ENCODE results near the gene STPG1.
A peak's percentile ranks its signal among the peaks of the same experiment; 100 is the strongest.

The STPG1 gene

DNA sequence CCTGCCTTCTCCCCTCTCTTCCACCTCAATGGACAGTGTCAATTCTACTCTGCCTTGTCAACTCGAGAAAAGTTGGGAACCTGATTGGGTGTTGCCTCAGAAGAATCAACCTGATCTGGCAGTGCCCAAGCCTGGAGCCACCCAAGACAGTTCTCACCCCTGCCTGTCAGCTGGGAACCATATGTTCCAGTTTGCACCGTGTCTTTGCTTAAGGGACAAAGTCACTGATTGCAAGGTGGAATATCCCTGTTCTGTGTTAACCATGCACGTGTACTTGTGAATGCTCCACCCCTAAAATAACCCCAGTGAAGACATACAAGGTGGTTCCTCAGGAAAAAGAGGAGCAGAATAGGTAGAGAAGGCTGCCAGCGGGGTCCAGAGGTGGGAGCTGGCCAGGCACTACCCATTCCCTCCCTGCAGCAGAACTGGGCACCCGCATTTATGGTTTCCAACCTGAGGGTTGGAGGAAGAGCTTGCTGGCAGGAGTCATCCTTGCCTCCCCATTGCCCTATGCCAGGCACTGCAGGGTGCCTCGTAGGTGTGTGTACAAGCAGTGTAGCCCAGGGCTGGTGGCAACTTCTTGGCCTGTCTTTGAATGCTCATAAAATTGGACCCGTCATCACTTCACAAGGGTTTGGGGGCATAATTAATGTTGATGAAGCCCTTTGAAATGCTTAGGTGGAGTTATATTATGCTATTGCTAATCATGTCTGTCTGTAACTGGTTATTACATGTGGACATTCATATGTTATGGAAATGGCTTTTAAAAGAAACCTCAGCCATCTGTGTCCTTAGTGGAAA, 13.4 kb upstream of the STPG1 start:
- no peak for DNase-seq (ENCODE audit: low spot score)

DNA sequence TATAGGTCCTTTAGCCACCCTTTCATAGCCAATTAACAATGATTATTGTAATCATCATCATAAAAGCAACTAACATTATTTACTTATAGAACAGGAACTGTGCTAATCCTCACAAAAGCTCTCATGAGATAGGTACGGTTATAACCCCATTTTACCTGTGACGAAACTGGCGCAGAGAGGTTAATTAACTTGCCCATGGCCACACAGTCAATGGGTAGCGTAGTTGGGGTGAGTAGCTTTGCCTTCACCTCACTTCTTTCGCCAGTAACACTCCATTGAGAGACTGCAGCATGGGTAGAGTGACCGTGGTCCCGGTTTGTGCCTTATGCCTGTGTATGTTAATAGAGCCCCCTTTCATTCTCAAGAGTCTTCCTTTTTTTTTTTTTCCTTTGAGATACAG, 12.3 kb upstream of the STPG1 start:
- no peak for DNase-seq (ENCODE audit: low spot score)

DNA sequence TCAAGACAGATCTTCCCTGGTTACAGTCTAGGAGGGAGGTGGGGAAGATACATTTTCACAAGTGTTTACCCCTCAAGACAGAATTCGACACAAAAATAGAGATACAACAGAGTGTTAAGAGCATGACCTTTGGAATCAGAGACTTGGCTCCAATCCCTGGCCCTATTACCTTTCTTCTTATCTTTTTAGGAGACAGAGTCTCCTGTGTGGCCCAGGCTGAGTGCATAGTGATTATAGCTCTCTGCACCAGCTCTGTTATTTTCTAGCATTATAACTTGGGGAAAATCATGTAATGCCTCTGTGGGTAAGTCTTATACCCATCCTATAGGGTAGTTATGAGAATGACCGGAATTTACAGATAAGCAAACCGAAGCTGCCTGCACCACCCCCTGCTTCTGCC, 11.9 kb upstream of the STPG1 start:
- DNase-seq (ENCODE audit: low spot score), result no peak

GRCh38 chr1:24424990-24425389, 11.4 kb upstream of the STPG1 start:
- DNase-seq (ENCODE audit: low spot score), result no peak

GRCh38 chr1:24424207-24424606, 10.6 kb upstream of the STPG1 start:
- DNase-seq (ENCODE audit: low spot score), result no peak

DNA sequence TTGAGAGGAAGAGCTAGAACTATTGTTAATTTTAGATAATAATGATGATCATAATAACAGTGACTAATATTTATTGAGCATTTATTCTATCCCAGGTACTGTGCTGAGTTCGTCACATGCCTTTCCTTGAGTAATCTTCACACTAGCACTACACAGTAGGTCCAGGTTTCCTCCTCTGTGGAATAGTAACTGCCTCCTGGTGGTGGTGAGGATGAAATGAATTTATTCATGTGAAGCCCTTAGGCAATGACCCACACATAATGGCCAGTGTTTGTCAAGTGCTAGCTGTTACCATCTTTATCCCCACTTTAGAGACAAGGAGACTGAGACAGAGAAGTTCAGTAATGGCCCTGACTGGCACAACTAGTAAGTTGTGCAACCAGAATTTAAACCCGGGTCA, 7.9 kb upstream of the STPG1 start:
- no peak for DNase-seq (ENCODE audit: low spot score)

GRCh38 chr1:24420547-24420946, 7.0 kb upstream of the STPG1 start:
- no peak for DNase-seq (ENCODE audit: low spot score)

GRCh38 chr1:24418898-24419628, 5.5 kb upstream of the STPG1 start:
- DNase-seq (ENCODE audit: low spot score), result no peak

DNA sequence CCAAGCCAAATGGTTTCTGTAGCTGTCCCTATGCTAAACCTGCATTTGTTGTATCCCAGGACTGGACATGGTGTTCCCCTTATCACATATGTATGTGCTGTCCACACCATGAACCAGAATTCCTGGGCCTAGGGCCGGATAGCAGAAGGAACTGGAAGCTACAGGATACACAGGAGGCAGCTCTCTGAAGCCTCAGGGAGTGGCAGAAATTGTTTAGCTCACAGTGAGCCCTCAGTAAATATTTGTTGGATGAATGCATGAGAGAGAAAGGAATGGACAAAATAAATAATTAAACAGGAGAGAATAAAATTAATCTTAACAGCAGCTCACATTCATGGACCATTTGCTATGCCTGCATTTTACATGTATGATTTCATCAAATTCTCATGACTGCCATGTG, 4.1 kb upstream of the STPG1 start:
- no peak for DNase-seq (ENCODE audit: low spot score)

DNA sequence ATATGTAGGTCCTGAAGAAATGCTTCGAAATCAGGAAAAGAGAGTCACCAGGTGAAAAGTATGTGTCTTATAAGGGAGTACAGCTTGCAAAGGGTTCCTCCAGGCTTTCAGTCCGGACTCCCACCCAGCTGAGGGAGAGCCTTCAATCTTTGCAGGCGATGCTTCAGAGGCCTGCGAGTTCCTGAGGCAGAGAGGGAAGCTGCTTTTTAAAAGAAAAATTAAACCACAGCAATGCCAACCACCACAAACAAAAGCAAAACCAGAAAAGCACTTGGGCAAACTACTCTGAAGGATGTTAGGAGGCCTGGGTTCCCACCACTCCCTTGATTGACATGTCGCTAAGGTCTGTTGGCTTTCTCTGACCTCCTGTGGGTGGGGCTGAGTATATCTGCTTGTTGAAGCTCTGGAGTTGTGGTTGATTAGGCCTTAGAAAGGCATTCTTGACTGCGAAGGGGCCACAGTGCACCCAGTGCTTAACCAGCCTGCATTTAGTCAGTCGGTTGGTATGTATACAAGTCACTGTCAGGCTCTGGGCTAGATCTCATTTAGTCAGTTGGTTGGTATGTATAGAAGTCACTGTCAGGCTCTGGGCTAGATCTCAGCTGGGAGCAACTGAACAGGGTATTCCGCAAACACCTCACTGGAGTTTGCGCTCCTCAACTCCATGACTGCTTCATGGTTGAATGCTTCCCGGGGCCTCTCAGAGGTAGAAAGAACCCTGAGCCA, 3.2 kb upstream of the STPG1 start:
- DNase-seq (ENCODE audit: low spot score), result peak; percentile 63

DNA sequence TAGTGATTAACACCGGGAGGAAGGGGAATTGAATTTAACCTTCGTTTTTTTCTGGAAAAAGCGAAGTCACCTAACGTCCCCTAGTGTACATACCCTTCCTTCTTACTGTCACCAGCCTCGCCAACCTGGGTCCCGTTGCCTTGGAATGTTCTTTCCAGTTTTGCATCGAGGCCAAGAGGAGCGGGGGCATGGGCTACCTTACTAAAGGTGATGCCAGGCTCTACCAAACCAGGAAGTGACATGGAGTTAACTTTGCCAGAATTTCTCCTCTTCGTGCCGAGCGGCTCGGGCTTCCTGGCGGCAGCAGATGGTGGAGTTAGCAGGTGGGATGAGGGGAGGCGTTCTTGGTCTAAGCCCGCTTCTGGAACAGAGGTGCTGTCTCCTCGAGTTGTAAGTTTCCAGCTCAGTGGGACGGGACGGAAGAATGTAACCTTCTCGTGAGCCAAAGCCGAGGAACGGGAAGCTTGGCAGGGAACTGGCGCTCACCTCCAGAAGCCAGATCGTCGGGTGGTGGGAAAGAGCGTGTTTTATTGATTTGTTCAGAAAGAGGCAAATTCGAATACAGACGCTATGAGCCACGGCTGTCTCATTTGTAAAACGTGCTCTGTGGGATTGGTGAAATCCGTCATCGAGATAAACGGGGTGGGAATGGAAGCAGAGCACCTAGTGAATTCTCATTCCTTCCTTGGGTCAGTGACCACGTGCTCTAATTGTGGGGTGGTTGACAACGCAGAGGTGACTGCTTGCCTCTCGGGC, 2.5 kb upstream of the STPG1 start:
- peak; percentile 26 for DNase-seq (ENCODE audit: low spot score)

- DNase-seq (ENCODE audit: low spot score), result peak; percentile 99
These were observed 1.8 kb upstream of the STPG1 start, which contains the start of gene NIPAL3 for GRCh38 chr1:24415334-24415909. NIPAL3 (plus strand) TSS chr1:24415802; CDS start chr1:24419548, 3,746 bp downstream.

- no peak for DNase-seq (ENCODE audit: low spot score)
These were observed 1.3 kb upstream of the STPG1 start for GRCh38 chr1:24414775-24415333.

- no peak for DNase-seq (ENCODE audit: low spot score)
These were observed 1.2 kb downstream of the STPG1 start for GRCh38 chr1:24412408-24412807.

DNA sequence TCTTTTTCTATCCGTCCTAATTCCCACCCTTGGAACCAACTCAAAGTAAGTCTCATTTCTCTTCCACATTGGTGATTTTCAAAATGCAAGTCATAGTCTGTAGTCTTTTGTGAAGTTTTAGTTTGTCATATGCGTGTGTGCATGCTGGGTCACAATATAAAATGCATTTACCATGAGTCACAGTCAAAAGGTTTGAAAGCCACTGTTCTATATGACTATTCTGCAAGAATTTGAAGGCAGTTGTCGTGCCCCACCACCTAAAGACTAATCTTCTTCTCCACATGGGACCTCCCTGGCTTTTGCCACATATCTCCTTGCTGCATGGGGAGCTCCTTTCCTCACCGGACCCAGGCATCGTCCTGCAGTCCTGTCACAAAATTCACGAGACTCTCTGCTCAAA, 1.6 kb downstream of the STPG1 start:
- peak; percentile 14 for DNase-seq (ENCODE audit: low spot score)

- no peak for DNase-seq (ENCODE audit: low spot score)
These were observed 2.8 kb downstream of the STPG1 start for GRCh38 chr1:24410750-24411149.

GRCh38 chr1:24409535-24409934, 4.0 kb downstream of the STPG1 start:
- peak; percentile 49 for DNase-seq (ENCODE audit: low spot score)

- DNase-seq (ENCODE audit: low spot score), result no peak
These were observed 6.8 kb downstream of the STPG1 start for GRCh38 chr1:24406788-24407187.

GRCh38 chr1:24403806-24404205, 9.8 kb downstream of the STPG1 start:
- DNase-seq (ENCODE audit: low spot score), result no peak

- no peak for DNase-seq (ENCODE audit: low spot score)
These were observed 13.5 kb downstream of the STPG1 start for GRCh38 chr1:24400065-24400464.

DNA sequence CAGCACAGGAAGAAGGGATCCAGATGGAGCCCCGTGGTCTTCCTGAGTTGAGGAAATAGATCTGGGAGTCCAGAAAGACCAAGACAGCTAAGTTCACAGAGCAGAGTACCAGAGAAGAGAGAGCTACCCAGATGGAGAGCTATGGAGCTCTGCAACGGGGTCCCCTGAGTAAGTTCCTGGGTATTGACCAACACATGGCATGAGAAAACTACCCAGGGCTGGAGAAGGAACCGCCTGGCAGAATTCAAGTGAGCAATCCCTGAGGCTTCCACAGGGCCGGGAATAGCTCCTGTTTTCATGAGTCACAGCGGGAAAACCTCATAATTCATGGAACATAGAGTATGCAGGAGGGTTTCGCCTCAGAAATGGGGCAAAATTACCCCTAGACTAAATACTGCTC, 19.7 kb downstream of the STPG1 start:
- DNase-seq (ENCODE audit: low spot score), result no peak

Data from SW480 (cell line).